Muscle layer of duodenum (tissue), 2 donors: ENCODE results near the gene AKAP7.
"Not testable (repeated sequence)": the region's sequence is repeated elsewhere in the genome, so short reads cannot be mapped to it uniquely, and the experiment has no call there.

Experiments
- H3K27ac ChIP-seq: one replicate; pipeline ENCODE4 v1.7.0; 2013; ENCODE audit warnings: mild to moderate bottlenecking, low read length
- H3K27me3 ChIP-seq: one replicate; pipeline ENCODE4 v1.7.0; 2013; ENCODE audit warnings: low read depth, mild to moderate bottlenecking, control low read depth, low read length
- H3K36me3 ChIP-seq, 2 donors: one replicate each; pipeline ENCODE4 v1.7.0; 2013; ENCODE audit warnings: low read length in 2 of 2, control low read depth in 1 of 2, mild to moderate bottlenecking in 1 of 2; ENCODE audit not compliant: insufficient read depth in 2 of 2, control insufficient read depth in 1 of 2
- H3K4me1 ChIP-seq, 2 donors: one replicate each; pipeline ENCODE4 v1.7.0; 2013; ENCODE audit warnings: low read length in 2 of 2, mild to moderate bottlenecking in 2 of 2, control low read depth in 1 of 2, moderate library complexity in 1 of 2; ENCODE audit not compliant: insufficient read depth in 2 of 2, control insufficient read depth in 1 of 2
- H3K4me3 ChIP-seq, 2 donors: one replicate each; pipeline ENCODE4 v1.7.0; 2013; ENCODE audit warnings: low read length in 2 of 2, low read depth in 1 of 2, mild to moderate bottlenecking in 1 of 2
- H3K9me3 ChIP-seq, 2 donors: one replicate each; pipeline ENCODE4 v1.7.0; 2013; ENCODE audit warnings: low read length in 2 of 2, control low read depth in 1 of 2, mild to moderate bottlenecking in 1 of 2; ENCODE audit not compliant: control insufficient read depth in 1 of 2
- donor health status: healthy.

AKAP7 gene

GRCh38 chr6:131303338-131303930 lies 168.2 kb downstream of the AKAP7 start:
- Histone ChIP-seq H3K27me3 (no peaks in the 10 kb centered on the region), H3K36me3 (no peaks in the 10 kb centered on the region), H3K4me1 (no peaks in the 10 kb centered on the region), H3K27ac (no peak overlapping the region), H3K9me3 (no peaks in the 10 kb centered on the region), H3K4me3 (no peak overlapping the region)

- Histone ChIP-seq H3K27ac (no peak overlapping the region), H3K4me1 (no peaks in the 10 kb centered on the region), H3K9me3 (peaks cover 3 to 6% of the 10 kb centered on the region in 2 donors), H3K4me3 (no peak overlapping the region), H3K27me3 (no peaks in the 10 kb centered on the region), H3K36me3 (no peaks in the 10 kb centered on the region)
Measured at GRCh38 chr6:131305037-131305850, 170.0 kb downstream of the AKAP7 start.

- Histone ChIP-seq H3K36me3 (no peaks in the 10 kb centered on the region), H3K27me3 (no peaks in the 10 kb centered on the region), H3K4me1 (no peaks in the 10 kb centered on the region), H3K9me3 (peaks cover 6 to 9% of the 10 kb centered on the region in 2 donors), H3K4me3 (no peak overlapping the region), H3K27ac (no peak overlapping the region)
Measured at GRCh38 chr6:131309437-131309836, 174.2 kb downstream of the AKAP7 start.

GRCh38 chr6:131314838-131315237 lies 179.6 kb downstream of the AKAP7 start:
- no peaks in the 10 kb centered on the region for H3K27me3 ChIP-seq
- H3K36me3 ChIP-seq, result no peaks in the 10 kb centered on the region
- no peak overlapping the region for H3K4me3 ChIP-seq
- H3K4me1 ChIP-seq, result no peaks in the 10 kb centered on the region
- H3K27ac ChIP-seq, result no peak overlapping the region
- peaks cover under 1 to 5% of the 10 kb centered on the region in 2 donors for H3K9me3 ChIP-seq

- H3K27ac ChIP-seq, result no peak overlapping the region
- H3K4me3 ChIP-seq, result no peak overlapping the region
- peaks cover 0 to 5% of the 10 kb centered on the region in 2 donors for H3K9me3 ChIP-seq
- H3K4me1 ChIP-seq, result no peaks in the 10 kb centered on the region
- H3K36me3 ChIP-seq, result no peaks in the 10 kb centered on the region
- H3K27me3 ChIP-seq, result no peaks in the 10 kb centered on the region
Measured at GRCh38 chr6:131316654-131317053, 181.4 kb downstream of the AKAP7 start.

- H3K36me3 ChIP-seq, result no peaks in the 10 kb centered on the region
- no peaks in the 10 kb centered on the region for H3K27me3 ChIP-seq
- H3K4me1 ChIP-seq, result no peaks in the 10 kb centered on the region
- H3K9me3 ChIP-seq, result peaks cover 0 to 5% of the 10 kb centered on the region in 2 donors
- no peak overlapping the region for H3K27ac ChIP-seq
- H3K4me3 ChIP-seq, result no peak overlapping the region
Measured at GRCh38 chr6:131317516-131317915, 182.2 kb downstream of the AKAP7 start.

GRCh38 chr6:131321589-131321988 lies 186.3 kb downstream of the AKAP7 start:
- H3K4me3 ChIP-seq, result no peak overlapping the region

GRCh38 chr6:131322125-131322524 lies 186.9 kb downstream of the AKAP7 start:
- no peaks in the 10 kb centered on the region for H3K27me3 ChIP-seq
- H3K9me3 ChIP-seq, result no peaks in the 10 kb centered on the region
- no peak overlapping the region for H3K27ac ChIP-seq
- no peaks in the 10 kb centered on the region for H3K36me3 ChIP-seq
- no peak overlapping the region for H3K4me3 ChIP-seq
- no peaks in the 10 kb centered on the region for H3K4me1 ChIP-seq

More at GRCh38 chr6:131321589-131321988, 186.3 kb downstream of the AKAP7 start:
- H3K27ac ChIP-seq, result no peak overlapping the region
- no peaks in the 10 kb centered on the region for H3K27me3 ChIP-seq
- no peaks in the 10 kb centered on the region for H3K9me3 ChIP-seq
- no peaks in the 10 kb centered on the region for H3K4me1 ChIP-seq
- no peaks in the 10 kb centered on the region for H3K36me3 ChIP-seq

GRCh38 chr6:131325669-131326068 lies 190.4 kb downstream of the AKAP7 start:
- not testable (repeated sequence) for H3K27ac ChIP-seq, H3K36me3 ChIP-seq, H3K27me3 ChIP-seq, H3K4me1 ChIP-seq, H3K4me3 ChIP-seq, H3K9me3 ChIP-seq

GRCh38 chr6:131328727-131329126 lies 193.5 kb downstream of the AKAP7 start:
- H3K9me3 ChIP-seq, H3K4me1 ChIP-seq, H3K27ac ChIP-seq, H3K36me3 ChIP-seq, H3K27me3 ChIP-seq, H3K4me3 ChIP-seq: not testable (repeated sequence)

GRCh38 chr6:131331151-131331550 lies 195.9 kb downstream of the AKAP7 start:
- Histone ChIP-seq H3K27ac (no peak overlapping the region), H3K36me3 (no peaks in the 10 kb centered on the region), H3K9me3 (no peaks in the 10 kb centered on the region), H3K27me3 (no peaks in the 10 kb centered on the region), H3K4me3 (no peak overlapping the region), H3K4me1 (no peaks in the 10 kb centered on the region)
